GM21576 (cell line): ENCODE measurements around the gene MIAT.
A peak's percentile ranks its signal among the peaks of the same experiment; 100 is the strongest.

Experiments used
- ATAC-seq: cut with Tn5 transposase; IDR thresholded peaks from one replicate; pipeline ENCODE4 v1.9.1; 2021; ENCODE audit warnings: mild to moderate bottlenecking, moderate library complexity; ENCODE audit not compliant: unreplicated experiment

The MIAT gene

DNA sequence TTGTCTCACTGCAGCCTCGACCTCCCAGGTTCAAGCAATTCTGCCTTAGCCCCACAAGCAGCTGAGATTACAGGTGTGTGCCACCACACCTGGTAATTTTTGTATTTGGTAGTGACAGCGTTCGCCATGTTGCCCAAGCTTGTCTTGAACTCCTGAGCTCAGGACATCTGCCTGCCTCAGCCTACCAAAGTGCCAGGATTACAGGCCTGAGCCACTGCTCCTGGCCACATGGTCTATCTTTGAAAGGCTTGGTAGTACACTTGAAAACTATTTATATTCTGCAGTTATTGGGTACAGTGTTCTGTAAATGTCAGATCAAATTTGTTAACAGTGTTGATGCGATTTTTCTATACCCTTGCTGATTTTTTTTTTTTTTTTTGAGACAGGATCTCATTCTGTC lies 26.1 kb upstream of the MIAT start:
- ATAC-seq, result no peak

DNA sequence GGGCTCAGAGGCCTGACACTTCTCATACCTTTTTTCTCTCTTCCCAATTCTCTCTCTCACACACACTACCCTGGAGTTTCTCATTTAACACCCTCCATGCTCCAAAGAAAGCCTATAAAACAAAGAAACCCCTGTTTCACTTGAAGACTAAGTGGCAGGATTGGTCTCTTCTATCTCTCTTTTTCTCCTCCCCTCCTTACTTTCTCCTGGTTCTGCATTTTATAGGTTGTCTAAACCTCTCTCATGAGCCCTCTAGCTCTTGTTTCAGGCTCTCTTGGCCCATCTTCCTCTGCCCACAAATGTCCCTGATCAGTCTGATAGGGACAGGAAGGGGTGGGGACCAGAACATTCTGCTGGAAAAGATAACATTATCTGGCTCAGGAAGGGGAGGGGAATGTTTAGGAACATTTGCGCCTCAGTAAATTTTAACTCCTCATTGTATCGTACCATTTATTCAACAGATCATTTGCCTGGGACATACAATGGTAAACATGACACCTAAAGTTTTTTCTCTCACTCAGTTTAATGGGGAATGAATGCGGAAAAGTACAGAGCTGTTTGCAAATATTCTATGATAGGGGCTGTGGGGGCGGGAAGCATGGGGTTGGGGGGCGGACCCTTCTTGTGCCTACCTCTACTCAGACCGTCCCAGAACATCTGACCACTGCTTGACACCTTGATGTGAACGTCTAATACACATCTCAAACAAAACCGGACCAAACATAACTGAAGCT lies 24.8 kb upstream of the MIAT start:
- no peak for ATAC-seq

DNA sequence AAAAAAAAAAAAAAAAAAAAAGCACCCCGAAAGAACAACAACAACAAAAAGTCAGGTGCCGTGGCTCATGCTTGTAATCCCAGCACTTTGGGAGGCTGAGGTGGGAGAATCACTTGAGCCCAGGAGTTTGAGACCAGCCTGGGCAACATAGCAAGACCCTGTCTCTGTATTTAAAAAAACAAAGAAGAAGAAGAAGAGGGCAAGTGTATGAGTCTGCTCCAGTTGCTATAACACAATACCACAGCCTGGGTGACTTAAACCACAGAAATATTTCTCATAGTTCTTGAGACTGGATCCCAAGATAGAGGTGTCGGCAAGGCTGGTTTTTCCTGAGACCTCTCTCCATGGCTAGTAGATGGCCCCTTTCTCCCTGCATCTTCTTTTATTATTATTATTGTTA lies 23.2 kb upstream of the MIAT start:
- no peak for ATAC-seq

DNA sequence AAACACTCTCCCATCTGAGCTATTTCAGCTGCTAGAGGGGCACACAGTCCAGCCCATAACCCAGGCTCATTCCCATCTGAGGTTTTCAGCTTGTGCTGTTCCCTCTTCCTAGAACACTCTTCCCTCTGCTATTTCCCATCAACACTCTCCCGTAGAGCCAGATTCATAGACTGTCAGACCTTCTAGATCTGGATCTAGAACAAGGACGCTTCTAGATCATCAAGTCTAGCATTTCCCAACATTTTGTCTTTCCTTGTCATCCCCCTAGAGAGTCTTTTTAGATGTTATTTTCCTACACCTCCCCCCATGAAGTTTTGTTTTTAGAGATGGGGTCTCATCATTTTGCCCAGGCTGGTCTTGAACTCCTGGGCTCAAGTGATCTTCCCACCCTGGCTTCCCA lies 22.3 kb upstream of the MIAT start:
- ATAC-seq, result no peak

DNA sequence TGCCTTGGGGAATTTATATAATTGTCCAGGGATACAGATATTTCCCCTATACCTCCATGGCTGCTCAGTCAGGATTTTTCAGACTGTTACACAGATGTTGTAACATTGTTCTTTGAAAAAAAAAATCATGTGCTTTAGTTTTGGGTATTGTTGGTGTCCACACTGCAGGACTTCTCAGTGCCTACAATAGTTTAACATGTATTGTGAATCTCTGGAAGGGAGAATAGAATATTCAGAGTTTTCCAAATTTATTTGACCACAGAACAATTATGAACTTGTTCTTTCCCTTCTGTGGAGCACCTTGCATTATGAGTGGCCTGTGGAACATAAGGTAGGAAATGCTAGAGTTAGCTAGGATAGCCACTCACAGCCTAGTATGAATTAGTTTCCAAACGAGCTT lies 21.1 kb upstream of the MIAT start:
- ATAC-seq, result no peak

DNA sequence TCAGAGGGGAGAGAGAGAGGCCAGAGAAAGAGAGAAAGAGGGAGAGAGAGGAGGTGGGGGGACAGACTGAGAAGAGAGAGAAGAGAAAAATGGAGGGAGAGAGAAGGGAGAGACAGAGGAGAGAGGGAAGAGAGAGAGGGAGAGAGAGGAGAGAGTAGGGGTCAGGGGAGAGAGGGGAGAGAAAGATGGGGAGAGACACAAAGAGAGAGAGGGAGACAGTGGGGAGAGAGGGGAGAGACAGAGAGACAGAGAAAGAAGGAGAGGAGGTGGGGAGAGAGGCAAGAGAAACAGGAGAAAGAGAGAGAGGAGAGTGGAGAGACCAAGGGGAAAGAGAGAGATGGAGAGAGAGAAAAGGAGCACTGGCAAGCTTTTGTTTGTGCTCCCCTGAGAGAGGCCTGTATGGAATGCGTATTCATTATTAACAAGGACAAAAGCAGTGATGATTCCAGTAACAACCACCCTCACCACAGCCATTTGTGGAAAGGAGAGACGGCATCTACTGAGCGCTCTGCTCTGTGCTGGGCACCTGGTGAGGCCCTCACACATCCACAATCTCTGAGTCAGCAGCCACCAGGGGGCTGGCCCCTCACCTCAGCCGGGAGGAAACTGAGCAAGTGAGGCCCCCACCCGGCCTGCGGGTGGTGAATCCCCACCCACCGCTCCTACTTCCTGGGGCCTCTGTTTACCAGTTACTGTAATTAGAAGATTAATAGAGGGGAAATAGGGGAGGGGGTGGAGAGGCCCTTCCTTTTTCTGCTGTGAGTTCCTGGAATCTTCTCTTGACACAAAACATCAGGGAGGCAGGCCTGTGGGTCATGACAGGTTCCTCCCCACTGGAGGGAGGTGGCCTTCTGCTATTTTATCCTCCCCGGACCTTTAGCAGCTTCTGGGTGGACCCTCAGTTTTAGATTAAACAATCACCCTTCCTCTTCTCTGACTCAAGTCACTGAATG lies 14.6 kb upstream of the MIAT start:
- peak; percentile 54 for ATAC-seq

DNA sequence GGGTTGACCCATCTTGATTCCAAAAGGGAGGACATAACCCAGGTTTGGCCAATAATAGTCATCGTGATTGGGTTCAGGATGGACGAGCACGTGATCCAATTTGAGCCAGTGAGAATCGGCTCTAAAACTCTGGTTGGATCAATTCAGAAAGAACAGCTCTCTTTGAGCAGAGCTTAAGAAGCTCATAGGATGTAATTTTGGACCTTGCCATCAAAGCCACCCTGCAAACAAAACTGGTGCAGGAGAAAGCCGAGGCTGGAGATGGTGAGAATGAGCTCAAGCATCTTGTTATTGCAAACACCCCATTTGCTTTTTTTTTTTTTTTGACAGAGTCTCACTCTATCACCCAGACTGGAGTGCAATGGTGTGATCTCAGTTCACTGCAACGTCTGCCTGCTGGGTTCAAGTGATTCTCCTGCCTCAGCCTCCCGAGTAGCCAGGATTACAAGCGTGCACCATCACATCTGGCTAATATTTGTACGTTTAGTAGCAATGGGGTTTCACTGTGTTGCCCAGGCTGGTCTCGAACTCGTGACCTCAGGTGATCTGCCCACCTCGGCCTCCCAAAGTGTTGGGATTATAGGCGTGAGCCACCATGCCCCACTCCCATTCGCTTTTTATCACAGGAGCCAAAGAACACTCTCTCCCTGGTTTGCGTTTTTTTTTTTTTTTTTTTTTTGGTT lies 13.8 kb upstream of the MIAT start:
- no peak for ATAC-seq

DNA sequence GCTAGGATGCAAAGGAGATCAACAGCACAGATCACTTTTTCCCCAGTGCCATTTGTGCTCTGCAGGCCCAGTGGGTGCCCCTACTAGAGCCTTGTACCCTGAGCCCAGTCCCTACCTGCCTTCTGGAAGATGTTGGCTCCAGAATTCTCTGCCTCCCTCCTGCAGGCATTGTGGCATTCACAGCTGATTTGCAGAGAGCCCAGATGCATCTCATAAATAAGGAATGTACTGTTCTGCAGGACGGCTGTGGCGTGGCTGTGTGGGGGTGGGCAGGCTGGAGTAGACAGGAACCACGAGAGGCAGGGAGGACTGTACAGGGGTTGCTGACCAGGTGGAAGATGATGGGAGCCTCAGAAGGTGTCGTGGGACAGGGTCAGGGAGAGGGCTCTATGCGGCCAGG lies 11.2 kb upstream of the MIAT start:
- no peak for ATAC-seq

DNA sequence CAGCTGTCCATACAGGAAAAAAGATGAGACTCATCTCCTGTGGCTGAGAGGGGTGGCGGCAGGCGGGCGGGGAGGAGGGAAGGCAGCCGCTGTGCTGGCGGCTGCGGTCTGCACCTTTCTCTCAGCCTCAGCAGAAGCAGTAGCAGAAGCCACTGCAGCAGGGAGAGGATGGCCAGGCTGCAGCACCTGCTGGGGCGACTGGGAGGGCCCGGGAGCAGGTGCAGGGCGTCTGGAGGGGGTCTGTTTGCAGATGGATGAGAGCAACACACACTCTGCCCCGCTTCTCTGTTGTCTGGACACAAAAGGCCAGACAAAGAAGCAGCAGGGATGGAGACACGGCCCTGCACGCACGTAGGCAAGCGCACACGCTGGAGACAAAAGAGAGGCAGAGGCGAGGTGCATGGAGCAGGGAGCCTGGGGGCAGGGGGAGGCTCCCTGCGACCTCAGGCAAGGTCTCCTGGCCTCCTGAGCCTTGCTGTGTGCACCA lies 9.3 kb upstream of the MIAT start:
- no peak for ATAC-seq

DNA sequence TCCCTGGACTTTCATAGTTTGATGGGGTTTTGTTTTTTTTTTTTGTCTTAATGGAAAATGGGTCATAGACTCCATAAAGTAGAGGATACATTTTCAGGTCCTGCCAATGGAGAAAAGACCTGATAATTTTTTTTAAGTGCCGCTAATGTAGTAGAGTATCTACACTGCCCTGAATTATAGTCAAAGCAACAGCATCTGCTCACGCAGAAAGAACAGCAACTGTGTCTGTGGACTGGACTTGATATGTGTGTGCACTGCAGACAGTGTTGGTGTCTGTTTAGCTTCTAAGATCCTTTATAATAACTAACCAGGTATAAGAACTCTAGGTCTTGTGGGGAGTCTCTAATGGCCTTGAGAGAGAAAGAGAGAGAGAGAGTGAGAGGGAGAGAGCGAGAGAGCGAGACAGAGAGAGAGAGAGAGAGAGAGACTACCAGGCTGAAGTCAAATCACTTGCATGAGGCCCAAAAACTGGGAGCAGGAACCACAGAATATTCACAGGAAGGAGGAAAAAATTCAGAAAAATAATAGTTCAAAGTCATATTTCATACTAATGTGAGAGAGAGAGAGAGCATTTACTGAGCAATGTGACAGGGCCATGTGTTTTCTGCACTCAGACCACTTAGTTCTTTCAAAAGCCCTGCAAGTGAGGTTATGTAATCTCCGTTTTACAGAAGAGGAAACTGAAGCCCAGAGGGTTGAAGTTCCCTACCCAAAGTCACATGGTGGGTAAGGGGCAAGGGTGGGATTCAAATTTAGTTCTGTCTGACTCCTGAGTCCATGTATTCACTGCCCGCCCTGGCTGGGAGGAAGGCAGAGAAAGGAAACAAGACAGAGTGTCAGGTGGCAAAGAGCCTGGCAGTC lies 8.6 kb upstream of the MIAT start:
- ATAC-seq, result no peak

DNA sequence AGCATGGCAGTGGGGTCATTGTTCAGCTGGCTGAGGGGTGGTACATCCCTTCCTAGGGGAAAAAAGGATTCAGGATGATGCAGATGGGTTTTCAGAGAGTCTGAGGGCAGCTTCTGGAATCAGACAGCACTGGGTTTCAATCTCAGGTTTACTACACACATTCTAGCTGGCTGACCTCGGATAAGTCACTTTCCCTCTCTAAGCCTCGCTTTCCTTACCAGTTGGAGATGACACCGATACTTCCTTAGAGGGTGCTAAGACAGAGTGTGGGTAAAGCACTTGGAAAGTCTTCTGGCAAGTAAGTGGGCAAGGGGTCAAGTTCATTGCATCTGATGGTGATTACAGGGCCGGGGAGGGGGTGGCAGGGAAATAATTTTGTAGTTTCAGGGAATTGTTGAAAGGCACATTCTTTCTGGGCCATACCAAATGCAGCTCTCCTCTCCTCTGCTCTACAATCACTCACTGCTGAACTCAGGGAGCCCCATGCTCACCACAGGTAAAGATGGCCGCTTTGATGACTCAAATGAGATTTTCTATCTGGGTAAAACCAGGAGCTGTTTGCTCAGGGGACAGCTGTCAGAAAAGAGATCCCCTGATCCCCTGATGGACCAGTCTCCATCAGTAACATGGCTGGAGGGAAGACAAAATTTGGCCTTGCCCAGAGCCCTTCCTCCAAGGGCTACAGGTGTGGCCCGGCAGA lies 6.5 kb upstream of the MIAT start:
- ATAC-seq, result no peak

DNA sequence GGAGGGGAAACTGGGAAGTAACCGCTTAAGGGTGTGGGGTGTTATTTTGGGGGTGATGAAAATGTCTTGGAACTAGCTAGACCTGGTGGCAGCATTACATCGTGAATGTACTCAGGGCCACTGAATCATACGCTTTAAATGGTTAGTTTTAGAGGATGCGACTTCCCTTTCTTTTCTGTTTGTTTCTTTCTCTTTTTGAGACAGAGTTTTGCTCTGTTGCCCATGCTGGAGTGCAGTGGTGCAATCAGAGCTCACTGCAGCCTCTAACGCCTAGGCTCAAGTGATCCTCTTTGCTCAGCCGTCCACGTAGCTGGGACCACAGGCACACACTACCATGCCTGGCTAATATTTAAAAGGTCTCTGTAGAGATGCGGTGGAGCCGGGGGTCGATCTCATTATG lies 5.6 kb upstream of the MIAT start:
- no peak for ATAC-seq

DNA sequence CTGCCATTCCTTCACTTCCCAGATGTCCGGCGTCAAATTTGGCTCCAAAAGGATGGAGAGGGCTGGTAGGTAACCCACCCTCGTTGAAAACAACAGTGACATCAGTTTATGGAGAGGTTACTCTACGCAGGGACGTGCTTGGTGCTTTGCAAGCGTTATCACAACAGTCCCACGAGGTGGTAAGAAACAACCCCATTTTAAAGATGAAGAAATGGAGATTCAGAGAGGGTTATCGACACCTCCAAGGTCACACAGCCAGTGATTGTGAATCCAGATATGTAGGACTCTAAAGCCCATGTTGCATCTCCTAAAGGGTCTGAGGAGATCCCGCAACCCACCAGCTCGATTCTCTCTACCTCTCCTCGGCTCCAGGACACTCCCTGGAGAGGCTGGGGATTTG lies 773 bp downstream of the MIAT start:
- ATAC-seq, result no peak

DNA sequence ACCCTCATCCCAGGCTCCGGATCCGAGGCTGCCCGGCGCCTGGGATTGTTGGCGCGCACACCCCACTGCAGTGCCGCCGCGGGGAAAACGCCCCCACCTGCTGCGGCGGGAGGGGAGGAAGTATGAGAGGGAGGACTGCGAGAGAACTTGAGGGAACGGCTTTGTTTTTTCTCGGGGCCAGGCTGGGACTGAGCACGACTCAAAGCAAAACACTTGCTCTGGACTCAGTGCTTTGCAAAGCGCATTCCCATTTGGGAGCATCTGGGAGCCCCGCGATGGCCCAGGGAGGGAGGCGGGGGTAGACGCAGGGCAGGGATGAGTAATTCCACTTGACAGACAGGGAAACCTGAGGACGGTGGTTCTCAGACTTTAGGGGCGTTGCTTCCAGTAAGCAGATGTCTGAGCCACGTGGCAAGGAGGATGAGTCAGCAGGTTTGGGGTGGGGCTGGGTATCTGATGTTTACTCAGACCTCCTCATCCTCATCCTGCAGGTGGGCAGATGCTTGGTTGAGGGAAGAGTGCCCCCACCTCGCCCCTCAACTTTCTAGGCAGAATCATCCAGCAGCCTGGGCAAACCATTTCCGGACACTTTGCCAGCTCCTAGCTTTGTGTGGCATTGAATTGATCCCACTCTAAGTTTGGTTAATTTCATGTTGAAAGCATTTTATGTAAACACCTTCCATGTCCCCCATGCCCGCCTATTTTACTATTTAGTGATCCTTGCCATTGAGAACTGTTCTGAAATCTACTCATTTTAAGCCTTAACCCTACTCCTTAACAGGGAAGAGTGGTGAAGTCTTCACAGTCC lies 1.5 kb downstream of the MIAT start:
- ATAC-seq, result peak; percentile 61

DNA sequence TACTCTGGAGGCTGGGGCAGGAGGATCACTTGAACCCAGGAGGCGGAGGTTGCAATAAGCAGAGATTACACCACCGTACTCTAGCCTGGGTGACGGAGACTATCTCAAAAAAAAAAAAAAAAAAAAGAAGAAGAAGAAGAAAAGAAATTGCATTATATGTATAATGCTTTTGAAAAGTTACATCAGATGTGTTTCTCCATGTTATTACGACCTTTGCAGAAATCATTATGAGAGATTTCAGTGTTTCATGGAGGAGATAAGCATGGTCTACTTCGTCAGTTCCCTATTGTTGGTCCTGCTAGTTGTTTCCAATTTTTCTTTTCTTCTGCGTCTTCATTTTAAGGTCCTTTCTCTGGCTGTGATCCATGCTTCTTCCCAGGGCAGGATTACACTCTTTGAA lies 3.0 kb downstream of the MIAT start:
- no peak for ATAC-seq

DNA sequence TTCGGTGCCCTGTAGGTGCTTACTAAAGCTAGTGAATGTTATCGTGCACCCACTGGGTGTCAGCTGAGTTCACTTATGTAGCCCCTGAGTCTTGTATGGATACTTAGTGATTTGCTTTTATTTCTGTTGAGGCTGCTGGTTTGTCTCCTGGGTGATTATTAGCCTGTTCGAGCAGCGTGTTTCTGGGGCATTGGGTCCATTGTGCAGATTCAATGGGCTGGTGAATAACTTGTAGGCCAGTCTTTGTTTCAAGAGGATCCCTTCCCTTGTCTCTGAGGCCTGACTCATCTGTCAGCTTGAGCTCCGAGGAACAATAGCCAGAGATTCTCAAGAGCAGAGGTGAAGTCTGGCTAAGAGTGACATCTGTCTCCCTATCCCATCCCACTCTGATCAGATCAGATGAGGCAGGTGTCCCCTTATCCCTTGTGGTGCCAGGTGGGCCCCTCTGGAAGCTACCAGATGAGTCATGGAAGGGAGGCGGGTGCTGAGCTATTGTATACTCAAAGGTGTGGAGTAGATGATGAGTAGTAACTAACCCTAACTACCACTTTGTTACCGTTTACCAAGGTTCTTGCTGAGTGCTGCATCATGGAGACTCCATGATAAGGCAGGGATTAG lies 3.7 kb downstream of the MIAT start:
- ATAC-seq, result no peak

DNA sequence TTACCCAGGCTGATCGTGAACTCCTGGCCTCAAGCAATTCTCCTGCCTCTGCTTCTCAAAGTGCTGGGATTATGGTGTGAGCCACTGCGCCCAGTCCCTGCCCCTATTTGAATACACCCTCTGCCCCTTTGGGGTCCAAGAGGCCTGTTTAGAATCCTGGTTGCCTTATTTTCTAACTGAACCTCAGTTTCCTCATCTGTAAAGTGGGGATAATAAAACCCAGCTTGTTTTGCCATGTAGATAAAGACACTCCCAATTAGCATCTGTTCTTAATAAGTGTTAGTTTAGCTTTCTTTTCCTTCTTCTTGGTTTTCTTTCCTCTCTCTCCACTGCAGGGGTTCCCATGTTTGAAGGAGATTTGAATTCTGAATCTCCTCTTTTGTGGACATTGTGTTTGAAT lies 4.8 kb downstream of the MIAT start:
- ATAC-seq, result no peak

DNA sequence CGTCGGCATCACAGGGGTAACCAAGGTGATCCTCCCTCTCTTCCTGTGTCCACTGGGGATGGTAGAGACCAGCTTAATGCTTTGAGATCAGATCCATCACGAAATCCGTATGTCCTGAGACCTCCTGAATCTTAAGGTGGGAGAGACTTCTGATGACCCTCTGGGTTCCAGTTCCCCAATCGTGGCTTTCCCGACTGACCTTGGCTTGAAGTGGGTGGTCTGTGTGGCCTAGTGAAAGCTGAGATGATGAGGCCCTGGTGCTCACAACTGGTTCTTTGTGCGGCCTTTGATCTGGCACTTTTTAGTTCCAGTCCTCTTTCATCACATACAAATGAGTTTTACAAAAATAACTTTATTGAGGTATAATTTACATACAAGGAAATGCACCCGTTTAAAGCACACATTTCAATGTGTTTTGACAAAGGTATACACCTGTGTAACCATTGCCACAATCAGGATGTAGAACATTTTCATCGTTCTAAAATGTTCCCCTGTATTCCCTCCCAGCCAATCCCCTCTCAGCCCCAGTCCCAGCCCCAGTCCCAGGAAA lies 6.1 kb downstream of the MIAT start:
- no peak for ATAC-seq
